ENCODE measurements around the gene PLAC8.
"Not testable (repeated sequence)": the region's sequence is repeated elsewhere in the genome, so short reads cannot be mapped to it uniquely, and the experiment has no call there.

DNA sequence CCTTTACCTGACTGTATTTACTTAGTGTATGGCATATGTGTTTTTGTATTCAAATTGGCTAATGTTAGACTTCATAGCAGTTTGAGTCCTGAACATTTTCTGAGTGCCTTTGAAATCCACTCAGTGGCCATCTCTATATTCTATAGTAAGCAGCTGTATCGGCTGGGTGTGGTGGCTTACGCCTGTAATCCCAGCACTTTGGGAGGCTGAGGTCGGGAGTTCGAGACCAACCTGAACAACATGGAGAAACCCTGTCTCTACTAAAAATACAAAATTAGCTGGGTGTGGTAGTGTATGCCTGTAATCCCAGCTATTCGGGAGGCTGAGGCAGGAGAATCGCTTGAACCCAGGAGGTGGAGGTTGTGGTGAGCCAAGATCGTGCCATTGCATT, 2.8 kb downstream of the PLAC8 start:
- not testable (repeated sequence) for TF ChIP-seq CTCF (IDR thresholded peaks at IDR 0.05); POLR2AphosphoS5 (IDR thresholded peaks at IDR 0.05; ENCODE audit: insufficient read depth in 1 of 2, low read depth in 1 of 2)
